Measurements from ENCODE around the gene CKS1B.
A peak's percentile ranks its signal among the peaks of the same experiment; 100 is the strongest.

Gene CKS1B

GRCh38 chr1:154999571-155000410 lies 25.3 kb downstream of the CKS1B start:
- Histone ChIP-seq H3K79me2 (ENCODE audit: low read length) (peaks cover 22% of the 10 kb centered on the region), H3K27ac (ENCODE audit: low read length) (peak overlapping the region; percentile 95), H4K20me1 (ENCODE audit: insufficient read depth, low read length) (no peaks in the 10 kb centered on the region), H3K9me2 (replicated peaks; ENCODE audit: insufficient read depth, low read length) (no peaks in the 10 kb centered on the region), H3K9me3 (replicated peaks; ENCODE audit: insufficient read depth, low read length) (no peaks in the 10 kb centered on the region), H3K4me1 (ENCODE audit: low read length) (peaks cover 11% of the 10 kb centered on the region), H3K4me3 (ENCODE audit: low read length) (peak overlapping the region; percentile 77), H3K9ac (ENCODE audit: low read length) (peak overlapping the region; percentile 73), H3K4me2 (ENCODE audit: low read depth, low read length) (peak overlapping the region; percentile 97), H3K36me3 (replicated peaks; ENCODE audit: insufficient read depth, low read length) (no peaks in the 10 kb centered on the region), H2AFZ (ENCODE audit: low read length) (peak overlapping the region; percentile 5), H3K27me3 (replicated peaks; ENCODE audit: insufficient read depth, low read length) (no peaks in the 10 kb centered on the region), H3F3A (ENCODE audit: insufficient read depth, low read length) (peaks cover 56% of the 10 kb centered on the region)
- TF ChIP-seq EZH2phosphoT487 (IDR thresholded peaks at IDR 0.05; ENCODE audit: low read length): no peak
- TF ChIP-seq, protein P1, sequence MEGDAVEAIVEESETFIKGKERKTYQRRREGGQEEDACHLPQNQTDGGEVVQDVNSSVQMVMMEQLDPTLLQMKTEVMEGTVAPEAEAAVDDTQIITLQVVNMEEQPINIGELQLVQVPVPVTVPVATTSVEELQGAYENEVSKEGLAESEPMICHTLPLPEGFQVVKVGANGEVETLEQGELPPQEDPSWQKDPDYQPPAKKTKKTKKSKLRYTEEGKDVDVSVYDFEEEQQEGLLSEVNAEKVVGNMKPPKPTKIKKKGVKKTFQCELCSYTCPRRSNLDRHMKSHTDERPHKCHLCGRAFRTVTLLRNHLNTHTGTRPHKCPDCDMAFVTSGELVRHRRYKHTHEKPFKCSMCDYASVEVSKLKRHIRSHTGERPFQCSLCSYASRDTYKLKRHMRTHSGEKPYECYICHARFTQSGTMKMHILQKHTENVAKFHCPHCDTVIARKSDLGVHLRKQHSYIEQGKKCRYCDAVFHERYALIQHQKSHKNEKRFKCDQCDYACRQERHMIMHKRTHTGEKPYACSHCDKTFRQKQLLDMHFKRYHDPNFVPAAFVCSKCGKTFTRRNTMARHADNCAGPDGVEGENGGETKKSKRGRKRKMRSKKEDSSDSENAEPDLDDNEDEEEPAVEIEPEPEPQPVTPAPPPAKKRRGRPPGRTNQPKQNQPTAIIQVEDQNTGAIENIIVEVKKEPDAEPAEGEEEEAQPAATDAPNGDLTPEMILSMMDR (IDR thresholded peaks at IDR 0.05; ENCODE audit: low read length): peak; percentile 10; the same call in 1 of the 2 replicates
- peak; percentile 91 for DNase-seq

DNA sequence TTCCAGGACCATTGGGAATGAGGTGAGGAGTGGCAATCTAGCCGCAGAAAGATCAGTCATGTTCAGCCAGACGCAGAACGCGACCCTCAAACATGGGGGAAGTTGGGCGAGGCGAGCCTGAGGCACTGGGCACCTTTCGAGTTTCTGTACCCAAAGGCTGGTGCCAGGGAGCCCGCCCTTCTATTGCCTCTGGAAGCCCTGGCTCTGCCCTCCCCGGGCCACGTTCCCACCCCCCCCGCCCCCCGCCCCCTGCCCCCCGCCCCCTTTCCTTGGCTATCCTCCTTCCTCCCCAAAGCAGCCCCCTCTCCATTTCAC lies 25.9 kb downstream of the CKS1B start:
- Histone ChIP-seq H3F3A (ENCODE audit: insufficient read depth, low read length) (peaks cover 58% of the 10 kb centered on the region), H3K9ac (ENCODE audit: low read length) (peak overlapping the region; percentile 93), H3K4me2 (ENCODE audit: low read depth, low read length) (peak overlapping the region; percentile 97), H2AFZ (ENCODE audit: low read length) (no peak overlapping the region), H3K9me3 (replicated peaks; ENCODE audit: insufficient read depth, low read length) (no peaks in the 10 kb centered on the region), H3K4me1 (ENCODE audit: low read length) (peaks cover 13% of the 10 kb centered on the region), H3K4me3 (ENCODE audit: low read length) (peak overlapping the region; percentile 77), H3K79me2 (ENCODE audit: low read length) (peaks cover 28% of the 10 kb centered on the region), H3K27ac (ENCODE audit: low read length) (peak overlapping the region; percentile 95), H4K20me1 (ENCODE audit: insufficient read depth, low read length) (no peaks in the 10 kb centered on the region), H3K9me2 (replicated peaks; ENCODE audit: insufficient read depth, low read length) (no peaks in the 10 kb centered on the region), H3K36me3 (replicated peaks; ENCODE audit: insufficient read depth, low read length) (no peaks in the 10 kb centered on the region), H3K27me3 (replicated peaks; ENCODE audit: insufficient read depth, low read length) (no peaks in the 10 kb centered on the region)
- DNase-seq: peak; percentile 74
- TF ChIP-seq EZH2phosphoT487 (IDR thresholded peaks at IDR 0.05; ENCODE audit: low read length): no peak
- no peak for TF ChIP-seq EZH2 (optimal IDR thresholded peaks at IDR 0.05; ENCODE audit: low read depth, low read length)
- TF ChIP-seq, protein P1 (IDR thresholded peaks at IDR 0.05; ENCODE audit: low read length): no peak

GRCh38 chr1:155000726-155001424 lies 26.4 kb downstream of the CKS1B start:
- TF ChIP-seq, protein P1 (IDR thresholded peaks at IDR 0.05; ENCODE audit: low read length): no peak
- TF ChIP-seq EZH2 (optimal IDR thresholded peaks at IDR 0.05; ENCODE audit: low read depth, low read length) (no peak), EZH2phosphoT487 (IDR thresholded peaks at IDR 0.05; ENCODE audit: low read length) (no peak)
- Histone ChIP-seq H3K9me3 (replicated peaks; ENCODE audit: insufficient read depth, low read length) (no peaks in the 10 kb centered on the region), H3K79me2 (ENCODE audit: low read length) (peaks cover 33% of the 10 kb centered on the region), H3K9ac (ENCODE audit: low read length) (peak overlapping the region; percentile 93), H3K4me3 (ENCODE audit: low read length) (peak overlapping the region; percentile 77), H3K4me2 (ENCODE audit: low read depth, low read length) (peak overlapping the region; percentile 90), H2AFZ (ENCODE audit: low read length) (peak overlapping the region; percentile 78), H3K27me3 (replicated peaks; ENCODE audit: insufficient read depth, low read length) (no peaks in the 10 kb centered on the region), H3K36me3 (replicated peaks; ENCODE audit: insufficient read depth, low read length) (no peaks in the 10 kb centered on the region), H3K9me2 (replicated peaks; ENCODE audit: insufficient read depth, low read length) (no peaks in the 10 kb centered on the region), H3F3A (ENCODE audit: insufficient read depth, low read length) (peaks cover 61% of the 10 kb centered on the region), H3K27ac (ENCODE audit: low read length) (peak overlapping the region; percentile 95), H3K4me1 (ENCODE audit: low read length) (peaks cover 18% of the 10 kb centered on the region), H4K20me1 (ENCODE audit: insufficient read depth, low read length) (no peaks in the 10 kb centered on the region)
- DNase-seq: peak; percentile 95
